Activated CD4-positive, alpha-beta memory T cell treated with anti-CD3 and anti-CD28 coated beads for 36 hours (primary cell): ENCODE measurements around the gene SSH3. TPM values are rescaled to one million over a fixed set of nuclear protein-coding genes. Genes with fewer than 3 reads are reported as not detected.
A peak's percentile ranks its signal among the peaks of the same experiment; 100 is the strongest.

Source experiments
- CTCF ChIA-PET: fragments of 350-600 bp; sonication (Branson Sonifier 250); formaldehyde crosslinking; loops from one replicate; lab custom pipeline; 2021; ENCODE audit warnings: antibody characterized with exemption, inconsistent platforms; lab: Charles Lee
- POLR2A ChIA-PET: fragments of 350-600 bp; sonication (Branson Sonifier 250); formaldehyde crosslinking; loops from one replicate; lab custom pipeline; 2021; ENCODE audit warnings: antibody characterized with exemption; lab: Charles Lee
- DNase-seq: peaks from one replicate; pipeline ENCODE4 v3.0.0-alpha.2; 2020
- H3K27ac Mint-ChIP-seq: one replicate; pipeline ENCODE4 v1.8.0; 2021; ENCODE audit warnings: mixed read lengths
- H3K27me3 Mint-ChIP-seq: one replicate; pipeline ENCODE4 v1.8.0; 2021; ENCODE audit warnings: mixed read lengths
- H3K36me3 Mint-ChIP-seq: one replicate; pipeline ENCODE4 v1.8.0; 2021; ENCODE audit warnings: mixed read lengths
- H3K4me1 Mint-ChIP-seq: one replicate; pipeline ENCODE4 v1.8.0; 2021; ENCODE audit warnings: low read depth, mixed read lengths
- H3K4me3 Mint-ChIP-seq: one replicate; pipeline ENCODE4 v1.8.0; 2021; ENCODE audit warnings: mild to moderate bottlenecking, mixed read lengths
- H3K9me3 Mint-ChIP-seq: one replicate; pipeline ENCODE4 v1.8.0; 2021; ENCODE audit warnings: mixed read lengths
- intact Hi-C: fragments of 100-400 bp; cut with micrococcal nuclease; formaldehyde crosslinking; loops from one replicate; pipeline ENCODE4 v1.15.1; 2023
- total RNA-seq, 2 experiments: library from RNA; stranded (reverse); gene quantifications; one replicate each; pipeline ENCODE4 v1.2.3, GENCODE V29; 2021

Gene SSH3
- total RNA-seq, 2 experiments from 2014 or later: 14.9 to 19.4 TPM

- Mint-ChIP-seq H3K27ac (peak overlapping the region; percentile 100), H3K4me1 (peaks cover 90% of the 10 kb centered on the region), H3K4me3 (peak overlapping the region; percentile 52), H3K9me3 (no peaks in the 10 kb centered on the region), H3K36me3 (peaks cover 65% of the 10 kb centered on the region), H3K27me3 (no peaks in the 10 kb centered on the region)
- CTCF ChIA-PET: interaction anchor here (1.2 to 2.1 kb wide), 3 partner anchors 10 to 43 kb away, joined by 3 to 6 read pairs (median 4); no protein-coding TSS in a partner anchor
- POLR2A ChIA-PET: interaction anchor here (1.8 kb wide), 1 partner anchor 35 kb away, joined by 5 read pairs; no protein-coding TSS in a partner anchor
- DNase-seq: peak; percentile 9
- intact Hi-C loops: loop anchor here (5.0 kb wide), 3 partner anchors 127 to 232 kb away; partner anchors contain the start of genes CDK2AP2, PITPNM1, PPP1CA and TBC1D10C
These were observed 28.3 kb upstream of the SSH3 start for GRCh38 chr11:67274768-67275605.

- ChIA-PET POLR2A (interaction anchor here (0.9 to 1.8 kb wide), 3 partner anchors 11 to 36 kb away, joined by 3 to 5 read pairs (median 4); no protein-coding TSS in a partner anchor), CTCF (interaction anchor here (1.5 to 2.1 kb wide), 2 partner anchors 13 to 42 kb away, joined by 4 to 6 read pairs; no protein-coding TSS in a partner anchor)
- H3K9me3 Mint-ChIP-seq: no peaks in the 10 kb centered on the region
- DNase-seq: peak; percentile 44
- H3K27me3 Mint-ChIP-seq: no peaks in the 10 kb centered on the region
- peaks cover 85% of the 10 kb centered on the region for H3K4me1 Mint-ChIP-seq
- peaks cover 63% of the 10 kb centered on the region for H3K36me3 Mint-ChIP-seq
- intact Hi-C loops: loop anchor here (5.0 kb wide), 1 partner anchor 126 kb away; the partner anchor contains the start of genes PPP1CA and TBC1D10C
- peak overlapping the region; percentile 97 for H3K27ac Mint-ChIP-seq
- peak overlapping the region; percentile 52 for H3K4me3 Mint-ChIP-seq
These were observed 27.5 kb upstream of the SSH3 start for GRCh38 chr11:67275606-67276409.

- H3K4me3 Mint-ChIP-seq: peak overlapping the region; percentile 69
- DNase-seq: peak; percentile 73
- peak overlapping the region; percentile 97 for H3K27ac Mint-ChIP-seq
- POLR2A ChIA-PET: interaction anchor here (0.7 to 3.7 kb wide), 8 partner anchors 9 to 151 kb away, joined by 3 to 53 read pairs (median 6); partner anchors contain the start of genes ANKRD13D, GRK2 and SSH3
- no peaks in the 10 kb centered on the region for H3K9me3 Mint-ChIP-seq
- intact Hi-C loops: loop anchor here (1.0 to 5.0 kb wide), 3 partner anchors 9 to 125 kb away; partner anchors contain the start of genes PPP1CA and TBC1D10C
- CTCF ChIA-PET: interaction anchor here (1.1 to 2.1 kb wide), 8 partner anchors 9 to 94 kb away, joined by 3 to 25 read pairs (median 7); partner anchors contain the start of genes ANKRD13D and GRK2
- H3K4me1 Mint-ChIP-seq: peaks cover 75% of the 10 kb centered on the region
- H3K36me3 Mint-ChIP-seq: peaks cover 56% of the 10 kb centered on the region
- no peaks in the 10 kb centered on the region for H3K27me3 Mint-ChIP-seq
These were observed 26.5 kb upstream of the SSH3 start for GRCh38 chr11:67276781-67277230.

DNA sequence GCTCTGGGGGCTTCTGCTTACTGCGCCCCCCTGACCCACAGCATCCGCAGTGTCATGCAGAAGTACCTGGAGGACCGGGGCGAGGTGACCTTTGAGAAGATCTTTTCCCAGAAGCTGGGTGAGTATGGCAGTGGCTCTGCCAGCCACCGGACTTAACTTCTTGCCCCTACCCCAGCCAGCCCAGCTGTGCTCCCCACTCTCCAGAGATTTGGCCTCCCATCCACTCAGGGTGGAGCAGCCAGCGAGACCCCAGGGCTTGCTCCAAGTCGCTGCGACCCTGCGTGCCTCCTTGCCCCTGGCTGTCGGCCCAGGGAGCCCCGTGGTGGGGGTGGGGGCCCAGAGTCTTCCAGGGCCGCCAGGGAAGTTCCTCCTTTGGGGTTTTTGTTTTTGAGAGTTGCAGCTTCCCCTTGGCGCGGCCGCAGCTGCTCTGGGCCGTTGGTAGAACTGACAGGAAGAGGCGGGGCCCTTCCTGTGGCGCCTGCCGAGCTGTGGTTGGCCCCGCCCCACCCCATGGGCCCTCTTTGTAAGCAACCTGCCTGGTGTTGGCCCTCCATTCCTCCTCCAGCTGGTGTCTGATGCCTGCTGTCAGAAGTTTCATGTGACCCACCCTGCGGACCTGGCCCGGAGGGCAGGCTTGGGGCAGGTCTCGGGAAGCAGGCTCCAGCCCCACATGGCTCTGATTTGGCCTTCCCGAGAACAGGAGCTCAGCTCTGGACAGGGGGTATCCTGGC is 25.9 kb upstream of the SSH3 start:
- ChIA-PET CTCF (interaction anchor here (1.1 to 1.7 kb wide), 7 partner anchors 10 to 93 kb away, joined by 3 to 25 read pairs (median 7); partner anchors contain the start of genes ANKRD13D and GRK2), POLR2A (interaction anchor here (0.7 to 3.7 kb wide), 8 partner anchors 9 to 150 kb away, joined by 3 to 53 read pairs (median 6); partner anchors contain the start of genes ANKRD13D, GRK2 and SSH3)
- intact Hi-C loops: loop anchor here (1.0 to 5.0 kb wide), 3 partner anchors 9 to 125 kb away; partner anchors contain the start of genes PPP1CA and TBC1D10C
- H3K4me3 Mint-ChIP-seq: peak overlapping the region; percentile 69
- peaks cover 54% of the 10 kb centered on the region for H3K36me3 Mint-ChIP-seq
- H3K4me1 Mint-ChIP-seq: peaks cover 70% of the 10 kb centered on the region
- H3K27ac Mint-ChIP-seq: peak overlapping the region; percentile 97
- H3K27me3 Mint-ChIP-seq: no peaks in the 10 kb centered on the region
- no peaks in the 10 kb centered on the region for H3K9me3 Mint-ChIP-seq
- peak; percentile 94 for DNase-seq

DNA sequence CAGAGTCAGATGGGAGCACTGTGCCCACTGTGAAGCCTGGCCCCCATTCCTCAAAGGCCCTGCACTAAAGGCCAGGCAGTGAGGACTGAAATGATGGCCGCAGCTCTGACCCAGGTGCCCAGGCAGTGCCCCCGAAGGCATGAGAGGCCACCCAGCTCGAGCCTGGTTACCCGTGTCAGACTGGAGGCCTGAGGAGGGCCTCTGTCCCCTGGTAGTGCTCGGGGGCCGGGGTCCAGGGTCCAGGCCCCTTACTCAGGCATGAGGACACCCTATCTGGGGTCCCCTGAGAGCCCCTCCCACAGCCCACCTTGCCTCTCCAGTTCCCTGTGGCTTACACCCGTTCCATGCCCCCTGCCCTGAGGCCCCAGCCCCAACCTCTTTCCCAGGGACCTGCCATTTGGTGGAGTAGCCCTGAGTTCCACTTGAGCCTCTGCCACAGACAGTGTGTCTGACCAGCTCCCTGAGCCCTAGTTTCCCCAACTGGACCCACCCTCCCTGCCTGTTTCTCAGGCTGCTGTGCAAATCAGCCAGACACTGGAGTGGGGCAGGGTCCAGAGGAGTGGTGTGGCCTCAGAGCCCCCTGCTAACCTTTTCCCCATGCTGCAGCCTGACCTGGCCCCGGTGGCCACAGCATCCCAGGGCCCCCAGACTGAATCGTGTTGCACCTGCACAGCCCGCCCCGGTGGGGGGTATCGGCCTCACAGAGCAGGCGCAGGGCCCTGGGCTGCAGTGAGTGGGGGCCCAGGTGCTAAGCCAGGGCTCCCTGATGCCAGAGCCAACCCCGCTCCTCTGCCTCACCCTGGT is 25.0 kb upstream of the SSH3 start:
- H3K9me3 Mint-ChIP-seq: no peaks in the 10 kb centered on the region
- peaks cover 53% of the 10 kb centered on the region for H3K36me3 Mint-ChIP-seq
- POLR2A ChIA-PET: interaction anchor here (1.1 to 3.7 kb wide), 5 partner anchors 10 to 39 kb away, joined by 6 to 53 read pairs (median 6); partner anchors contain the start of genes ANKRD13D and SSH3
- no peak for DNase-seq
- H3K27ac Mint-ChIP-seq: peak overlapping the region; percentile 97
- no peaks in the 10 kb centered on the region for H3K27me3 Mint-ChIP-seq
- H3K4me3 Mint-ChIP-seq: peak overlapping the region; percentile 69
- CTCF ChIA-PET: interaction anchor here (1.1 to 1.7 kb wide), 7 partner anchors 10 to 92 kb away, joined by 3 to 25 read pairs (median 7); partner anchors contain the start of genes ANKRD13D and GRK2
- intact Hi-C loops: loop anchor here (5.0 kb wide), 1 partner anchor 124 kb away; the partner anchor contains the start of genes PPP1CA and TBC1D10C
- peaks cover 61% of the 10 kb centered on the region for H3K4me1 Mint-ChIP-seq

DNA sequence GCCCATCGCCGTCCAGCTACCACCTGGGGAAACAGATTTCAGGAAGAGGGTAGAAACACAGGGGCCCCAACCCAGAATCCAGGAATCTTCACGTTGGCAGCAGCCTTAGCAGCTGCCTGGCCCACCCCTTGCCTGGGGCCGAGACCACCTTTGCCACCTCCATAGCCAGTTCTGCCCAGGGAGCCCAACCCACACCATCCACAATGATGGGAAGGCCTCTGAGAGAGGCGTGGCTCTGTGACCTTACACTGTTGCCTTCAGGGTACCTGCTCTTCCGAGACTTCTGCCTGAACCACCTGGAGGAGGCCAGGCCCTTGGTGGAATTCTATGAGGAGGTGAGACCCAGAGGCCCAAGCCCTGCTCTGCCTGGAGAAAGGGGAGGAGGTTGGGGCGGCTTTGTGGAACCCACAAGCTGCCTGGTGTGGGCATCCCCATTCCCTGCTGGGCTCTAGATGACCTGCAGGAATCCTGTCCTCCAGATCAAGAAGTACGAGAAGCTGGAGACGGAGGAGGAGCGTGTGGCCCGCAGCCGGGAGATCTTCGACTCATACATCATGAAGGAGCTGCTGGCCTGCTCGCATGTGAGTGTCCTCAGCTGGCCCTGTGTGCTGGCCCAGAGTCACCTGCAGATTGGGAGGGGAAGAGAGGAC is 24.3 kb upstream of the SSH3 start:
- Mint-ChIP-seq H3K27me3 (no peaks in the 10 kb centered on the region), H3K4me1 (peaks cover 54% of the 10 kb centered on the region), H3K4me3 (no peak overlapping the region), H3K9me3 (no peaks in the 10 kb centered on the region), H3K36me3 (peaks cover 56% of the 10 kb centered on the region), H3K27ac (peak overlapping the region; percentile 97)
- ChIA-PET POLR2A (interaction anchor here (2.9 to 3.7 kb wide), 2 partner anchors 9 to 24 kb away, joined by 8 to 53 read pairs; partner anchors contain the start of genes ANKRD13D and SSH3), CTCF (interaction anchor here (0.6 to 1.9 kb wide), 3 partner anchors 11 to 64 kb away, joined by 3 to 7 read pairs (median 5); no protein-coding TSS in a partner anchor)
- intact Hi-C loops: loop anchor here (5.0 kb wide), 1 partner anchor 123 kb away; the partner anchor contains the start of genes PPP1CA and TBC1D10C
- DNase-seq: no peak

DNA sequence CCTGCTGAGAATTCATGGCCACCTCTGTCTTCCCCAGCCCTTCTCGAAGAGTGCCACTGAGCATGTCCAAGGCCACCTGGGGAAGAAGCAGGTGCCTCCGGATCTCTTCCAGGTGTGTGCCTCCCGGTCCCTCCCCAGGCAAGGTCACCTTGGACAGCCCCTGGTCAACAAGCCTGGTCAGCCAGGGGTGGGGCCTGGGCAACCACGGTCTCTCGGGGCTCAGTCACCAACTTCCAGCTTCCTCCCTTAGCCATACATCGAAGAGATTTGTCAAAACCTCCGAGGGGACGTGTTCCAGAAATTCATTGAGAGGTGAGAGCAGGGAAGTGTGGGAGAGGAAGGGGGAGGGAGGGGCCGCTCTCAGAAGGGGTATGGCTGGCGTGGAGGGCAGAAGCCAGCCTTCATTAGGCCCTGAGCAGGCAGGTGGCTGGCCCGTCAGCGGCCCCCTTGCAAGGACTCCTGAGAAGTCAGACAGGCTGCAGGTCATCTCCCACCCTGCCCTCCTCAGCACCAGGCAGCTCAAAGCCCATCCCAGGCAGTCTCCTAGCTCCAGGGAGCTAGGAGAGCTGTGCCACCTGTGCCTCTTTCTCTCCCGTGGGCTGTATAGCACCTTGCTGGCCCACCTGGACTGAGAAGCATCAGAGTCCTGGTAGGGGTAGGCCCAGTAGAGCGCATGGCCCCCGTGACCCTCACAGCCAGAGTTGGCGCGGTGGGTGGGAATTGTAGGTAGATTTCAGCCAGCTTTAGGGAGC is 23.6 kb upstream of the SSH3 start:
- intact Hi-C loops: loop anchor here (5.0 kb wide), 1 partner anchor 123 kb away; the partner anchor contains the start of genes PPP1CA and TBC1D10C
- Mint-ChIP-seq H3K4me3 (no peak overlapping the region), H3K27ac (peak overlapping the region; percentile 97), H3K27me3 (no peaks in the 10 kb centered on the region), H3K9me3 (no peaks in the 10 kb centered on the region), H3K36me3 (peaks cover 52% of the 10 kb centered on the region), H3K4me1 (peaks cover 48% of the 10 kb centered on the region)
- no peak for DNase-seq
- ChIA-PET CTCF (interaction anchor here (0.6 to 1.9 kb wide), 5 partner anchors 8 to 64 kb away, joined by 3 to 7 read pairs (median 3); partner anchors contain the start of gene ANKRD13D), POLR2A (interaction anchor here (3.7 kb wide), 1 partner anchor 8 kb away, joined by 53 read pairs; the partner anchor contains the start of gene ANKRD13D)

DNA sequence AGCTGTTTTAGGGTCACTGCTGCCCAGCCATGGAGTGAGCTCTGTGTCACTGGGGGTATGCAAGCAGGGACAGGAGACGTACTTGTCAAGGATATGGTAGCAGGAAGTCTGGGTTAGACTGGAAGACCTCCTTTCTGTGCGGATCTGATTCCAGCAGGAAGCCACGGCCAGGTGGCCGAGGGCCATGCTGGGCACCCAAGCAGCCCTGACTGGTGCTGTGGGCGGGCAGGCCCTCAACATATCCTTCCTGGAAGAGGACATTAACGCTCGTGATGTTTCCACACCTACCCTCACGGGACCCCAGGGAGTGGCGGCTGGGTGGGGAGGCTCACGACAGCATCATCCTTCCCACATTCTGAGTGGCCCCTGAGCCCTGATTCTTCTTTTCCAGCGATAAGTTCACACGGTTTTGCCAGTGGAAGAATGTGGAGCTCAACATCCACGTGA is 23.0 kb upstream of the SSH3 start:
- Mint-ChIP-seq H3K27ac (peak overlapping the region; percentile 97), H3K27me3 (no peaks in the 10 kb centered on the region), H3K36me3 (peaks cover 55% of the 10 kb centered on the region), H3K9me3 (no peaks in the 10 kb centered on the region), H3K4me3 (no peak overlapping the region), H3K4me1 (peaks cover 47% of the 10 kb centered on the region)
- ChIA-PET CTCF (interaction anchor here (0.7 to 1.9 kb wide), 4 partner anchors 8 to 73 kb away, joined by 3 to 7 read pairs (median 3); partner anchors contain the start of genes ANKRD13D and POLD4), POLR2A (interaction anchor here (0.8 to 3.7 kb wide), 2 partner anchors 8 to 9 kb away, joined by 3 to 53 read pairs; partner anchors contain the start of gene ANKRD13D)
- DNase-seq: no peak
- intact Hi-C loops: no loop called here
